Skin of body (tissue), 2 donors: Measurements from ENCODE around the gene PPP2R1A. TPM values are rescaled to one million over a fixed set of nuclear protein-coding genes. Genes with fewer than 3 reads are reported as not detected.

Experiments
- DNase-seq: peaks from one replicate; lab custom pipeline; 2025; lab: John Stamatoyannopoulos, UW
- total RNA-seq: library from RNA; depleted of rRNA; stranded (reverse); fragments of >200 nt; gene quantifications from one replicate; pipeline ENCODE4 v1.2.3, GENCODE V29; 2014

Gene PPP2R1A
- total RNA-seq = 53.9 TPM

DNA sequence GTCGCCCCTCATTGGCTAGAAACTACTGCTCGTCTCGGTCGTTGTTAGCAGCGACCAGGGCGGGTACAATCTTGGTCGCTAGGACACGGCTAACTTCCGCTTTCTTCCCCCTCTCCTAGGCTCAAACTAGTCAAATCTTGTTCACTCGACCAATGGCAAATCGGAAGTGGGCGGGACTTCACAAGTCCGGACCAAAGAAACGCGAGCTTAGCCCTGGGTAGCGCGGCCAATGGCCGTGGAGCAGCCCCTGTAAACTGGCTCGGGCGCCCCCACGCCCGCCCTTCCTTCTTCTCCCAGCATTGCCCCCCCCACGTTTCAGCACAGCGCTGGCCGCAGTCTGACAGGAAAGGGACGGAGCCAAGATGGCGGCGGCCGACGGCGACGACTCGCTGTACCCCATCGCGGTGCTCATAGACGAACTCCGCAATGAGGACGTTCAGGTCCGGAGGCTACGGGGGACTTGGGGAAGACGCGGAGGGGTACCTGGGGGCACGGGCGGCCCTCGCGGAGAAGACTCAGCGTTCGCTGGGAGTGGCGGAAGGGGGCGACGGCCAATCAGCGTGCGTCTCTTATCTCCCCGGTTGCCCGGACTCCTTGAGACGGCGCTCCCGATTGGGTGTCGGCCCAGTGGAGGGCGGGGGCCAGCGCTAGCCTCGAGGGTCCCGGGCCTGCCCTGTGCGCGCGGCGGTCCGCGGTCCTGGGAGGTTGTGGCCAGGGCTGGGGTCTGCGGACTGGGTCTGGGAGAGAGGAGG, at the start of gene PPP2R1A:
PPP2R1A (plus strand) TSS at position 318 of the 752 bp plus-strand sequence; CDS start at position 363, 45 bp downstream.
- DNase-seq = peak; percentile 100

DNA sequence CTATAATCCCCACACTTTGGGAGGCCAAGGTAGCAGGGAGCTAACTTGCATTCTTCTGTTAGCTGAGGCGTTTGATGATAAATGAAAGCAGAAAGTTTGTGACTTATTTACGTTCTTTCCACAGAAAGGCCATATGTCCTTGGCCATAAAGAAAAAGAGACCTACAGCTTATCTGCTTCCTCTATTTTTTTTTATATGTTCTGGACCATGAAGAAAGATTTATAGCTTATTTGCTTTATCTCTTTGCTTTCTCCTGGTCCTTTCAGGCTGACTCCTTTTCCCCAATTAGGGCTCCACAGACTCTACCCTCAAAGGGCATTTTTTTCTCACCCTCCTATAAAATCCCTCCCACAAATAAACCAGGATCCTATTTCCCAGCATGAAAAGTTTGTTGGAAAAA, 48.6 kb upstream of the PPP2R1A start:
- DNase-seq = no peak

GRCh38 chr19:52142001-52142595, 47.8 kb upstream of the PPP2R1A start:
- DNase-seq = no peak

DNA sequence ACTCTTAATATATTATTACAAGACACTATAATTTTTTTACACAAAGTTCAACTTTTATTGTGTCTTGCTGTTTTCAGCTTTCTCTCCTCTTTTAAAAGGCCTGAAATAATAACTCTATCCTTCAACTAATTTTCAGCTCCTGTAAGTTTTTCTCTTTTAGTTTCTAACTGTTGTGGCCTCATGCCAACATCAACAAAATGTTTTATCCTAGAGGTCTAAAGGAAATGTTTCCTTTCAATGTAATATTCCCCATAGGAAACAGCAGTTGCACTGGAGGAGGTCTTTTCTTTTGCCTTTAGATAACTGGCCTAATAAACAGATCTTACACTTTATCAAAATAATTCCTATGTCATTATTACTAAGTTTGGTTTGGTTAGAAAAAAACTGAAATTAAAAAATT, 41.6 kb upstream of the PPP2R1A start:
- no peak for DNase-seq

DNA sequence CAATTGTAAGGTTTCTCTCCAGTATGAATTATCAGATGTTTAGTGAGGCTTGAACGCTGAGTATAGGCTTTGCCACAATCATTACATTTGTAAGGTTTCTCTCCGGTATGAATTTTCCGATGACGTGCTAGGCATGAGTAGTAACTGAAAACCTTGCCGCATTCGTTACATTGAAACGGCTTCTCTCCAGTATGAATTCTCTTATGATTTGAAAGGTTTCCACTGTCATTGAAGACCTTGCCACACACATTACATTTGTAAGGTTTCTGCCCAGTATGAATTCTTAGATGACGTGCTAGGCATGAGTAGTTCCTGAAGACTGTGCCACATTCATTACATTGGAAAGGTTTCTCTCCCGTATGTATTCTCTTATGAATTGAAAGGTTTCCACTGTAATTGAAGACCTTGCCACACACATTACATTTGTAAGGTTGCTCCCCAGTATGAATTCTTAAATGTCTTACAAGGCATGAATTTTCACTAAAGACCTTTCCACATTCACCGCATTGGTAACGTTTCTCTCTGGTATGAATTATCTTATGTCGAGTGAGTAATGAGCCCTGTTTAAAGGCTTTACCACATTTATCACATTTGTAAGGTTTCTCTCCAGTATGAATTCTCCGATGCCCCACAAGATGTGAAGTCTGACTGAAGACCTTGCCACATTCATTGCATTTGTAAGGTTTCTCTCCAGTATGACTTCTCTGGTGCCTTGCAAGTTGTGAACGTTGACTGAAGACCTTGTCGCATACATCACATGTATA, 34.1 kb upstream of the PPP2R1A start:
- DNase-seq = no peak

GRCh38 chr19:52170304-52170703, 19.5 kb upstream of the PPP2R1A start:
- DNase-seq = no peak

- DNase-seq = no peak
These were observed 19.0 kb upstream of the PPP2R1A start for GRCh38 chr19:52170863-52171320.

GRCh38 chr19:52171321-52172169, 18.3 kb upstream of the PPP2R1A start, which contains the start of gene ZNF836:
ZNF836 (minus strand) TSS chr19:52171621; CDS start chr19:52168072, 3,549 bp downstream.
- peak; percentile 80 for DNase-seq

GRCh38 chr19:52172347-52172746, 17.5 kb upstream of the PPP2R1A start:
- DNase-seq = no peak

GRCh38 chr19:52176574-52176973, 13.3 kb upstream of the PPP2R1A start:
- DNase-seq = no peak

GRCh38 chr19:52187407-52187806, 2.4 kb upstream of the PPP2R1A start:
- no peak for DNase-seq

DNA sequence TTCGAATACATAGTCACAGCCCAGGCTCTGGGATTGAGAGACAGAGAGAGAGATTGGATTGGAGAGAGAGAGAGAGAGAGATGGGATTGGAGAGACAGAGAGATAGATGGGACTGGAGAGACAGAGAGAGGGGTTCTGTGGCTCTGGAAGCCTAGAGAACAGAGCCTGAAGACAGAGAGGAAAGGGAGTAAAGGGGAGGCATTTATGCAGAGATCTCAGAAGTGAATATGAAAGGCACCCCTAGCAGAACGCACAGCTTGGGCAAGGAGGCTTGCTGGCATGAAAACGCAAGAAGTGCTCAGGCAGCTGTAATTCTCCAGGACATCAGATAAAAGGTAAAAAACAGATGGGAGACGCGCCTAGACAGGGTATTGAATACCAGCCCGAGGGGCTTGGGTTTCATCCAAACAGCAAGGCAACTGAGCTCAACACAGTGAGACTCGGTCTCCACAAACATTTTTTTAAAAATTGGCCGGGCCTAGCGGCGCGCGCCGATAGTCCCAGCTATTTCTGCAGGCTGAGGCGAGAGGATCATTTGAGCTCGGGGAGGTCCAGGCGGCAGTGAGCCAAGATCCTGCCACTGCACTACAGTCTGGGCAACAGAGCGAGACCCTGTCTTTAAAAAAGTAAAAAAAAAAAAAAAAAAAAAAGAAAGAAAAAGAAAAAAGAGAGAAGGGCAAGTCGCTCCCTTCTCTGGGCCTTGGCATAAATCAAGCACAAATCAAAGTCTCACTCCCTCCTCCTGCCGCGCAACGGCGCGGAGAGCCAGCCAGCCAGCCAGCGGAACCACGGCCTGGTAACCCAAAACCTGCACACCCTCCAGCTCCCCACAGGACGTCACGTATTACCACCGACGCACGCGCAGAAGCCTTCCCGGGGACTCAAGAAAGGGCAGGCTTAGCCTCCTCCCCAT, 774 bp upstream of the PPP2R1A start:
- DNase-seq = peak; percentile 77

GRCh38 chr19:52190487-52191293, 838 bp downstream of the PPP2R1A start:
- peak; percentile 31 for DNase-seq

DNA sequence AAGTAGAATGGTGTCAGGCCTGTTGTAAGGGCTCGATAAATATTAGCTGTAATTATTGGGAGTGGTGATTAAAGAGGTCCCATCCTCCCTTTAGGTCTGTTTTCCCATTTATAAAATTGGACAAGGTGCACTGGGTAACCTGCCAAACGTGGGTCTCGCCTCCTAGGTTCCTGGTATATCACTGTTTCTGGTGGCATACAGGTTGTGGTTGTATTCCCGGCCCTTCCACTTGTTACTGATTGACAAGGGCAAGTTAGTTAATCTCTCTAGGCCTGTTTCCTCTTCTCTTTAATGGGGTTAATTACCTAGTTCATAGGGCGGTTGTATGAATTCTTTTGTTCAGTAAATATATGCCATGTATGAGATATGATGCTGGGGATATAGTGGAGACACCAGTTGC, 1.5 kb downstream of the PPP2R1A start:
- no peak for DNase-seq

- DNase-seq = no peak
These were observed 2.1 kb downstream of the PPP2R1A start for GRCh38 chr19:52191951-52192350.

DNA sequence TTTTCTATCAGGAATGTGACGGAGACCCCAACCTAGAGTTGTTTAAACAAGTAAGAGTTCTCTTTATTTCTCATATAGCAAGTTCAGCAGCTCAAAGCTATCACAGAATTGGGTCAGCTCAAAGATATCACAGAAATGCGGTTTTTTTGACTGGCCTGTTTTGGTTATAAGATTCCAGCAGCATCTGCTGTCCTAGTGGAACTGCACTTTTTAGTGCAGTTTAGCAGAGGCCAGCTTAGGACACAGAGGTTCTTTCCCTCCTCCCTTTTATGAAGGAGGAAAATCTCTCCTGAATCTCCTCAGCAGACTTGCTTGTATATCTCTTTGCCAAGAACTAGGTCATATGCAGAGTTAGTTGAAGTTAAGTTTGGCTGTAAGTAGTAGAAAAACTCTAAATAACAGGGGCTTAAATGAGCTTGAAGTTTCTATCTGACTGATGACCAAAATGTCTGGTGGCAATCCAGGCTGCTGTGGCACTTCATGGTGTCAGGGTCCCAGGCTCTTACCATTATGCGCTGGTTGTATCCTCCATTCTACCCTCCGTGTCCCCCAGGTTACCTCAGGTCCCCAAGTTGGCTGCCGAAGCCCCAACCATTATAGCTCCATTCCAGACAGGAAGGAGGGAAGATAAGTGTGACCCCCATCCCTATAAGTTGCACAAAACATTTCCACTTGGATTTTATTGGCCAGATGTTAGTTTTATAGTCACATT, 6.6 kb downstream of the PPP2R1A start:
- DNase-seq = no peak

GRCh38 chr19:52197964-52198363, 8.1 kb downstream of the PPP2R1A start:
- no peak for DNase-seq

- DNase-seq = no peak
These were observed 8.8 kb downstream of the PPP2R1A start for GRCh38 chr19:52198678-52199077.

DNA sequence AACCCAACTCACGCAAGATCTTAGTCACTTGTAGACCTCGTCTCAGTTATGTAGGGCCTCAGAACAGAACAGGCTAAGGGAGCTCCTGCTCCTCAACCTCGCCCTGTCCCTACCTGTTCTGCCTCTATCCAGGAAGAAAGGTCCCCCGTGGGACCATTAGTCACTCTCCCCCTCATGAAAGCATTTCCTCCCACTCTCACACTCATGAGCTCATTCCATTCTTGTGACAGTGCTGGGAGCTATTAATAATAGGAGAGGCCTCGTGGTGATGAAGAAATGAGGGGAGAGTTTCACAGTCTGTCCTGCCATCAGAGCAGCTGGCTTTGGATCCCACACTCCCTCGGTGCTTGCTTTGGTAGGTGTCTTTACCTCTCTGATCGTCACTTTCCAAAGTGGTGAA, 10.2 kb downstream of the PPP2R1A start:
- no peak for DNase-seq
